Transverse colon (tissue), 4 donors: ENCODE data around the gene DSEL. TPM values are rescaled to one million over a fixed set of nuclear protein-coding genes. Genes with fewer than 3 reads are reported as not detected.

Source experiments
- DNase-seq: peaks from one replicate; pipeline ENCODE4 v3.0.0-alpha.2; 2019
- H3K27ac ChIP-seq, 4 donors: fragments of 200-600 bp; sonication (generic); 2 replicates each; pipeline ENCODE4 v1.5.1; 2016 to 2018; ENCODE audit warnings: inconsistent platforms in 4 of 4
- H3K27me3 ChIP-seq: fragments of 200-600 bp; sonication (generic); 2 replicates; pipeline ENCODE4 v1.5.1; 2017; ENCODE audit warnings: inconsistent platforms
- H3K36me3 ChIP-seq, 4 donors: fragments of 200-600 bp; sonication (generic); 2 replicates each; pipeline ENCODE4 v1.5.1; 2017 to 2019; ENCODE audit warnings: inconsistent platforms in 4 of 4
- H3K4me1 ChIP-seq, 4 donors: fragments of 200-600 bp; sonication (generic); 2 replicates each; pipeline ENCODE4 v1.5.1; 2017 to 2020; ENCODE audit warnings: inconsistent platforms in 4 of 4
- H3K4me3 ChIP-seq, 4 donors: fragments of 200-600 bp; sonication (generic); 1 replicate in 1 of 4; 2 replicates in 3 of 4; pipeline versions ENCODE4 v1.5.1 to v1.6.1; 2017 to 2019; ENCODE audit warnings: inconsistent platforms in 4 of 4
- H3K9me3 ChIP-seq, 2 donors: fragments of 200-600 bp; sonication (generic); 2 replicates each; pipeline ENCODE4 v1.5.1; 2017 to 2019; ENCODE audit warnings: inconsistent platforms in 2 of 2
- EP300 ChIP-seq: sonication (generic); formaldehyde crosslinking; IDR thresholded peaks from one replicate; pipeline ENCODE4 v1.6.1; 2017; ENCODE audit warnings: antibody characterized with exemption, low read depth
- POLR2A ChIP-seq: fragments of 450-650 bp; IDR thresholded peaks from one replicate; pipeline ENCODE4 v1.6.1; 2016; ENCODE audit warnings: antibody characterized with exemption, mild to moderate bottlenecking, moderate library complexity
- POLR2AphosphoS5 ChIP-seq, 3 donors: sonication (generic); formaldehyde crosslinking; IDR thresholded peaks; one replicate each; pipeline ENCODE4 v1.6.1; 2016; ENCODE audit warnings: antibody characterized with exemption in 3 of 3
- WGBS, 2 donors: methylation state at CpG; one replicate each; pipeline ENCODE4 v1.1.5; 2018; ENCODE audit warnings: low coverage in 1 of 2; 5-methylcytosine and 5-hydroxymethylcytosine counted together
- in situ Hi-C, 4 donors: fragments of 200-750 bp; cut with MboI; loops; one replicate each; pipeline versions ENCODE4 v1.15.0 to v1.15.1; 2017; ENCODE audit warnings: low sequenced_read_pairs in 3 of 4, low pct_ligation_motif_present in 1 of 4, low pct_unique_long_range_greater_than_20kb in 1 of 4
- intact Hi-C: fragments of 100-400 bp; cut with DNase I; formaldehyde crosslinking; loops from one replicate; pipeline ENCODE4 v1.15.1; 2023; ENCODE audit warnings: low total_unique reads
- total RNA-seq, 4 donors: library from RNA; depleted of rRNA; stranded (reverse); fragments of >200 nt; gene quantifications; one replicate each; pipeline ENCODE4 v1.1.0, GENCODE V29; 2016
- TF ChIP-seq, protein P1 (sequence below), 5 experiments: fragments of 200-600 bp in 3 of 5; fragments of 450-650 bp in 2 of 5; sonication (generic) in 3 of 5; IDR thresholded peaks; 1 replicate in 2 of 5; 2 replicates in 3 of 5; pipeline ENCODE4 v1.5.1; 2016 to 2017; ENCODE audit warnings: antibody characterized with exemption in 5 of 5, inconsistent platforms in 3 of 5, mild to moderate bottlenecking in 2 of 5, moderate library complexity in 1 of 5

Gene DSEL
- 1 to 10 TPM; 1.2 to 5.1 (median 2.0) TPM for total RNA-seq

DNA sequence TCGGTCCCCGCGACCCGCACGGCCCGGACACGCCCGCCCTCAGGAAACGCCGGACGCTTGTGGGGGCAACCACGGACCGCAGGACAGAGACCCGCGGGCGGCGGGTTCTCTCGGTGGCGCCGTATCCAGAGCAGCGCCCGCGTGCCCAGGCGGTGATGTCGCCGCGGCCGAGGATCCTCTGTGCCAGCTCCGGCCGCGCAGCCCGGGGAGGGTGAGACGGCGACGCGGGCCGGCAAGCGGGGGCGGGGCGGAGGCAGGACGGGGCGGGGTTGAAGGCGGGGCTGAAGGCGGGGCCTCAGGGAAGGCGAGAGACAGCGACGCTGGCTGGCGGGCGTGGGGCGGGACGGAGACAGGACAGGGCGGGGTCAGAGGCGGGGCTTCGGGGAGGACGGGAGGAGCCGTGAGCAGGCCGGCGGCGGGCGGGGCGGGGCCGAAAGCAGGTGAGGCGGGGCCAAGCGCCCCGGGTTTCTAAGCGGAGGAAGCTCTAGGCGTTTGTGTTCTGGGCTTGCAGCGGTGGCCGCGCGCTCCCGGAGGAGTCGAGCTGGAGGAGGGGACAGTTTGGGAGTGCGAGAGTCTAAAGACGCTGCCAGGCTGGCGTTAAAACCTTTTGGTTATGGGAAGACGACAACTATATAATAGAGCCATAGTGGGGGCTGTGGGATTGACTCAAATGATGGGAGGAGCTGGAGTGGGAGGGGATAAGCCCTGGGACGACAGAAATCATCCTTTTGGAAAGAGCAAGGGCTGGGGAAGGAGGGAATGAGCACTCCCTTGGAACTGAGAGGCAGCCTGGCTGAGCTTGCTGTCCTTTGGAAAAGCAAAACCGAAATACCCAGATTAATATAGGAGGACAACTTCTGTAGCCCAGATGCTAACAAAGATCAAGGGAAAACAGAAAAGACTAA, at the start of gene DSEL:
Gene DSEL (minus strand): TSS at position 182 of the 905 bp plus-strand sequence. CDS start 2,112 bp downstream, outside the sequence.
- Histone ChIP-seq H3K27me3 (peaks cover 4% of the 10 kb centered on the region), H3K36me3 (no peaks in the 10 kb centered on the region), H3K4me3 (peak within 1 kb of the TSS; percentile 65 to 85 (median 79)), H3K27ac (peak within 1 kb of the TSS; percentile 86 to 89 (median 88)), H3K4me1 (peaks cover 0 to 19% (median 7%) of the 10 kb centered on the region in 4 donors), H3K9me3 (no peaks in the 10 kb centered on the region)
- DNase-seq, result peak; percentile 98
- WGBS, 2 donors, result 0 to 1% methylated on average over 2 to 51 of the region's 79 CpGs
- TF ChIP-seq POLR2AphosphoS5 (IDR thresholded peaks at IDR 0.05) (peak in 2 of 3 donors; percentile 48 to 54), POLR2A (peak; percentile 16)
- TF ChIP-seq, protein P1, sequence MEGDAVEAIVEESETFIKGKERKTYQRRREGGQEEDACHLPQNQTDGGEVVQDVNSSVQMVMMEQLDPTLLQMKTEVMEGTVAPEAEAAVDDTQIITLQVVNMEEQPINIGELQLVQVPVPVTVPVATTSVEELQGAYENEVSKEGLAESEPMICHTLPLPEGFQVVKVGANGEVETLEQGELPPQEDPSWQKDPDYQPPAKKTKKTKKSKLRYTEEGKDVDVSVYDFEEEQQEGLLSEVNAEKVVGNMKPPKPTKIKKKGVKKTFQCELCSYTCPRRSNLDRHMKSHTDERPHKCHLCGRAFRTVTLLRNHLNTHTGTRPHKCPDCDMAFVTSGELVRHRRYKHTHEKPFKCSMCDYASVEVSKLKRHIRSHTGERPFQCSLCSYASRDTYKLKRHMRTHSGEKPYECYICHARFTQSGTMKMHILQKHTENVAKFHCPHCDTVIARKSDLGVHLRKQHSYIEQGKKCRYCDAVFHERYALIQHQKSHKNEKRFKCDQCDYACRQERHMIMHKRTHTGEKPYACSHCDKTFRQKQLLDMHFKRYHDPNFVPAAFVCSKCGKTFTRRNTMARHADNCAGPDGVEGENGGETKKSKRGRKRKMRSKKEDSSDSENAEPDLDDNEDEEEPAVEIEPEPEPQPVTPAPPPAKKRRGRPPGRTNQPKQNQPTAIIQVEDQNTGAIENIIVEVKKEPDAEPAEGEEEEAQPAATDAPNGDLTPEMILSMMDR (IDR thresholded peaks at IDR 0.05), result no peak
- intact Hi-C loops, result no loop called here
- in situ Hi-C loops, result no loop called here

DNA sequence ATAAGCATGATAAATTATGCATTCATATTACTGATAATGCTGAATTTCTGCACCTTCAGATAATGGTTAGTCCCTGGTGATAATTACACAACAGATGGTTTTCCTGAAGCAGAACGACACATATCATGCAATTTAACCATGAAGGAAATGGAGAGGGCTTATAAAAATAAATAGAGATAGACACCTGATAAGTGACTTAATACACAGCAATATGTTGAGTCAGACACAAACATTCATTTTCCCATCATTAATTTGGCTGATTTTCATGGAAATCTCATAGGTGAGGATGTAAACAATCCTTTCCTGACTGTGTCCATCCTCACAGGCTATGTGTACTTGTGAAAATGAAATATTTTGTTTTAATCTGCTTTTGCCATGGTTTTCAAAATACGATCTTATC, 36.9 kb upstream of the DSEL start:
- Histone ChIP-seq H3K9me3 (no peaks in the 10 kb centered on the region), H3K4me1 (no peaks in the 10 kb centered on the region), H3K36me3 (no peaks in the 10 kb centered on the region), H3K4me3 (no peak overlapping the region), H3K27ac (no peak overlapping the region), H3K27me3 (no peaks in the 10 kb centered on the region)
- WGBS, 2 donors, result 52 to 64% methylated on average over 2 of the region's 2 CpGs
- intact Hi-C loops, result no loop called here
- TF ChIP-seq POLR2A (no peak), EP300 (no peak), POLR2AphosphoS5 (IDR thresholded peaks at IDR 0.05) (no peak)
- TF ChIP-seq, protein P1 (IDR thresholded peaks at IDR 0.05), result no peak
- DNase-seq, result no peak
- in situ Hi-C loops, result no loop called here

DNA sequence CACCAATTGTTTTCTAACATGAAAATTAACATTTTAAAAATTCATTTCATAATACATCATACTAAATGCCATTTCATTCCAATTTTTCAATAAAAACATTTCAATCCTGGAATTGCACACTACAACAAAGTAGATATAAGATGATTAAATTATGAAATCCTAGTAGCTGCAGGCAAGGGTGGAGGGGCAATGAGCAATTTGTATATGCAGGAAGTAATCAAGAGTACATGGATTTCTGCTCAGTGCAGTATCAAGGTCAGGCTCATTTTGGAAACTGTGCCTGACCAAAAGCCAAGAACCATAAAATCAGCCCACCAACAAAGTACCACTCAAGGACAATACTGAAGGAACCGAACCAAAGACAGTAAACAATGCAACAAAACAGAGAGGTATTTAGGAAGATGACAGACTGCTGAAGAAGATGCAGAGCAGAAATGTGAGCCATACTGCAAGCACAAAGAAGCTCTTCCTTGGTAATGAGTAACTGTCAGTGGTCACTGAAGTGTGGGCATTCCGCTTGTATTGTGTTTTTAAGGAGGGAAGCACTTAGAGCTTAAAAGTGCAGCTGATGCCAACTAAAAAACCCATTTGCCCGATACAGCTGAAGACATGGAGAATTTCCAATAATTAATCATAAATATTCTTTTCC, 34.5 kb upstream of the DSEL start:
- Histone ChIP-seq H3K27me3 (no peaks in the 10 kb centered on the region), H3K27ac (no peak overlapping the region), H3K9me3 (no peaks in the 10 kb centered on the region), H3K4me3 (no peak overlapping the region), H3K4me1 (no peaks in the 10 kb centered on the region), H3K36me3 (no peaks in the 10 kb centered on the region)
- in situ Hi-C loops (no loop called here), intact Hi-C loops (loop anchor here (1.0 kb wide), 1 partner anchor 28 kb away; no protein-coding TSS in a partner anchor)
- TF ChIP-seq POLR2AphosphoS5 (IDR thresholded peaks at IDR 0.05), result no peak
- TF ChIP-seq, protein P1 (IDR thresholded peaks at IDR 0.05), result no peak
- WGBS, 2 donors, result 57 to 63% methylated on average over 3 of the region's 3 CpGs
- DNase-seq, result no peak

DNA sequence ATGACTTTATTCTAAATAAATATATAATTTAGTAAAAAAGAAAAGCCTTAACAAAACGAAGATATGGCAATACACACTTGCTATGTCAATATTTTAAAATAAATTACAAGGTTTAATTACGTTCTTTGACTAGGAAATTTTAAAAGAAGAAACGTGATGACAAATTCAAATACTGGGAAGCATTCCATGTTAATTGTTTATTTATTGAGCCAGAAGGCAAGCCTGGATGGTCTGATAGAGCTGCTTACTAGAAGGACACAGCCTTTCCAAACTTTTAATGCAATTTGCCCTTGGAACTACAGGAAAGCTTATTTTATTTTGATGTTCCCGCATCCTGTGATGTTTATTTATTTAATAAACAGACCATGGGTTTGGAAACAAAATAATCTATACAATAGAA, 33.4 kb upstream of the DSEL start:
- no peak for DNase-seq
- TF ChIP-seq POLR2AphosphoS5 (IDR thresholded peaks at IDR 0.05) (no peak), POLR2A (no peak), EP300 (no peak)
- TF ChIP-seq, protein P1 (IDR thresholded peaks at IDR 0.05), result no peak
- Histone ChIP-seq H3K9me3 (no peaks in the 10 kb centered on the region), H3K4me3 (no peak overlapping the region), H3K27me3 (no peaks in the 10 kb centered on the region), H3K36me3 (no peaks in the 10 kb centered on the region), H3K4me1 (no peaks in the 10 kb centered on the region), H3K27ac (no peak overlapping the region)
- WGBS, 2 donors, result 27 to 28% methylated on average over 4 of the region's 4 CpGs
- intact Hi-C loops (loop anchor here (1.0 kb wide), 1 partner anchor 27 kb away; no protein-coding TSS in a partner anchor), in situ Hi-C loops (no loop called here)
